SK-N-SH treated with all-trans-retinoic acid at 6 μM for 48 hours (cell line): ENCODE measurements around the gene CORO1C.

ENCODE experiments used
- ATAC-seq: fragments of 200-7000 bp; cut with Tn5 transposase; 3 replicates; pipeline ENCODE4 v1.9.1; 2020; ENCODE audit warnings: mild to moderate bottlenecking, moderate library complexity
- ARNTL ChIP-seq: fragments of 450-650 bp; formaldehyde crosslinking; IDR thresholded peaks from 2 replicates; pipeline ENCODE4 v1.5.0; 2020; ENCODE audit warnings: low read depth, mild to moderate bottlenecking, moderate library complexity, borderline replicate concordance
- BACH2 ChIP-seq: fragments of 250-450 bp; sonication (Bioruptor Pico); IDR thresholded peaks from 2 replicates; pipeline ENCODE4 v1.9.0; 2021; ENCODE audit warnings: mild to moderate bottlenecking, borderline replicate concordance
- CSDC2 ChIP-seq: fragments of 250-450 bp; sonication (Bioruptor Pico); IDR thresholded peaks from 2 replicates; pipeline ENCODE4 v1.5.0; 2020; ENCODE audit warnings: mild to moderate bottlenecking, moderate library complexity
- ESRRG ChIP-seq: fragments of 250-450 bp; sonication (Bioruptor Pico); IDR thresholded peaks from 2 replicates; pipeline ENCODE4 v1.6.1; 2021; ENCODE audit warnings: mild to moderate bottlenecking
- GLIS3 ChIP-seq: fragments of 250-450 bp; sonication (Bioruptor Pico); IDR thresholded peaks from 2 replicates; pipeline ENCODE4 v1.5.0; 2020; ENCODE audit warnings: mild to moderate bottlenecking, moderate library complexity
- ISL1 ChIP-seq: fragments of 250-450 bp; sonication (Bioruptor Pico); IDR thresholded peaks from 2 replicates; pipeline ENCODE4 v2.1.2; 2022; ENCODE audit warnings: mild to moderate bottlenecking, moderate library complexity
- PPARA ChIP-seq: fragments of 250-450 bp; sonication (Bioruptor Pico); IDR thresholded peaks from 2 replicates; pipeline ENCODE4 v1.5.0; 2020; ENCODE audit warnings: mild to moderate bottlenecking, borderline replicate concordance
- RARB ChIP-seq: fragments of 250-450 bp; sonication (Bioruptor Pico); IDR thresholded peaks from 2 replicates; pipeline ENCODE4 v1.8.0; 2021; ENCODE audit warnings: mild to moderate bottlenecking, moderate library complexity
- SNAI2 ChIP-seq: fragments of 250-450 bp; sonication (Bioruptor Pico); IDR thresholded peaks from 2 replicates; pipeline ENCODE4 v1.5.0; 2020; ENCODE audit warnings: mild to moderate bottlenecking, moderate library complexity
- TCF4 ChIP-seq: fragments of 250-450 bp; sonication (Bioruptor Pico); IDR thresholded peaks from 2 replicates; pipeline ENCODE4 v1.8.0; 2021; ENCODE audit warnings: mild to moderate bottlenecking, moderate library complexity, borderline replicate concordance
- TOX ChIP-seq: fragments of 250-450 bp; sonication (Bioruptor Pico); IDR thresholded peaks from 2 replicates; pipeline ENCODE4 v1.8.0; 2021; ENCODE audit warnings: mild to moderate bottlenecking, moderate library complexity, borderline replicate concordance
- ZC3H10 ChIP-seq: fragments of 250-450 bp; sonication (Bioruptor Pico); IDR thresholded peaks from 2 replicates; pipeline ENCODE4 v1.5.1; 2021; ENCODE audit warnings: mild to moderate bottlenecking, moderate library complexity
- ZFP3 ChIP-seq: fragments of 250-450 bp; sonication (Bioruptor Pico); IDR thresholded peaks from 2 replicates; pipeline ENCODE4 v1.5.0; 2020; ENCODE audit warnings: mild to moderate bottlenecking, moderate library complexity
- ZFP30 ChIP-seq: fragments of 450-650 bp; formaldehyde crosslinking; IDR thresholded peaks from 2 replicates; pipeline ENCODE4 v1.5.0; 2022; ENCODE audit warnings: mild to moderate bottlenecking, moderate library complexity
- ZNF565 ChIP-seq: fragments of 450-650 bp; formaldehyde crosslinking; conservative IDR thresholded peaks from 2 replicates; pipeline ENCODE4 v1.5.0; 2020; ENCODE audit warnings: low read depth, mild to moderate bottlenecking, moderate library complexity
- ZNF70 ChIP-seq: fragments of 450-650 bp; formaldehyde crosslinking; IDR thresholded peaks from 2 replicates; pipeline ENCODE4 v1.5.0; 2020; ENCODE audit warnings: mild to moderate bottlenecking, moderate library complexity
- ZNF8 ChIP-seq: fragments of 450-650 bp; formaldehyde crosslinking; IDR thresholded peaks from 2 replicates; pipeline ENCODE4 v1.5.0; 2020; ENCODE audit warnings: mild to moderate bottlenecking, moderate library complexity
- TF ChIP-seq, protein P1 (sequence below): fragments of 250-450 bp; sonication (Bioruptor Pico); IDR thresholded peaks from 2 replicates; pipeline ENCODE4 v1.8.0; 2020; ENCODE audit warnings: mild to moderate bottlenecking, moderate library complexity, borderline replicate concordance
- TF ChIP-seq, protein P2 (sequence below): fragments of 250-450 bp; sonication (Bioruptor Pico); IDR thresholded peaks from 2 replicates; pipeline ENCODE4 v1.5.0; 2020; ENCODE audit warnings: mild to moderate bottlenecking, moderate library complexity
- TF ChIP-seq, protein P3 (sequence below): fragments of 250-450 bp; sonication (Bioruptor Pico); IDR thresholded peaks from 2 replicates; pipeline ENCODE4 v1.5.1; 2021; ENCODE audit warnings: mild to moderate bottlenecking, moderate library complexity
- TF ChIP-seq, protein P4 (sequence below): fragments of 250-450 bp; sonication (Bioruptor Pico); IDR thresholded peaks from 2 replicates; pipeline ENCODE4 v1.8.0; 2021; ENCODE audit warnings: low read depth, mild to moderate bottlenecking, moderate library complexity, borderline replicate concordance
- TF ChIP-seq, protein P5 (sequence below): fragments of 250-450 bp; sonication (Bioruptor Pico); IDR thresholded peaks from 2 replicates; pipeline ENCODE4 v1.5.1; 2020; ENCODE audit warnings: low read depth, mild to moderate bottlenecking, moderate library complexity

Gene CORO1C

DNA sequence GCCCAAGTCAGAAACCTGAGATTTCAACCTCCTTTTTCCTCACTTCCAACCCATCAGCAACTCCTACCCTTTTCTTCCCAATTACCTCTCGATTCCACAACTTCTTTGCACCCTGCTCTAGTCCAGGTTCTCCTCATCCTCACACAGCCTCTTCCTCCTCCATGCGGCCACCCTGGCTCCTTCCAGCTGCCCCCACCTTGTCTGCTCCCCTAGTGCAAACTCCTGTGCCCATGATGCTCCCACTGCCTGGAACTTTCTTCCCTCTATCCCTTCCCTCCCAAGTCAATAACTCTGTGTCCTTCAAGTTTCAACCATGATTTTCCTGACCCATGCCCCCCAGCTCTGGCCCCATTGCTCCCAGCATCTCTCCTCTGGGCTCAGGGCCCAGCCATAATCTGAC, 115.0 kb downstream of the CORO1C start:
- no peak for ATAC-seq
- TF ChIP-seq CSDC2 (CRISPR knock-in tag) (no peak), ZFP30 (CRISPR knock-in tag) (no peak), ESRRG (CRISPR knock-in tag) (no peak), ZNF565 (no peak), TOX (CRISPR knock-in tag) (no peak), GLIS3 (CRISPR knock-in tag) (no peak), ARNTL (no peak), ZC3H10 (CRISPR knock-in tag) (no peak), ZNF70 (CRISPR knock-in tag) (no peak), PPARA (no peak), RARB (CRISPR knock-in tag) (no peak), TCF4 (CRISPR knock-in tag) (no peak), SNAI2 (CRISPR knock-in tag) (no peak), ZNF8 (CRISPR knock-in tag) (no peak)
- TF ChIP-seq, protein P1, sequence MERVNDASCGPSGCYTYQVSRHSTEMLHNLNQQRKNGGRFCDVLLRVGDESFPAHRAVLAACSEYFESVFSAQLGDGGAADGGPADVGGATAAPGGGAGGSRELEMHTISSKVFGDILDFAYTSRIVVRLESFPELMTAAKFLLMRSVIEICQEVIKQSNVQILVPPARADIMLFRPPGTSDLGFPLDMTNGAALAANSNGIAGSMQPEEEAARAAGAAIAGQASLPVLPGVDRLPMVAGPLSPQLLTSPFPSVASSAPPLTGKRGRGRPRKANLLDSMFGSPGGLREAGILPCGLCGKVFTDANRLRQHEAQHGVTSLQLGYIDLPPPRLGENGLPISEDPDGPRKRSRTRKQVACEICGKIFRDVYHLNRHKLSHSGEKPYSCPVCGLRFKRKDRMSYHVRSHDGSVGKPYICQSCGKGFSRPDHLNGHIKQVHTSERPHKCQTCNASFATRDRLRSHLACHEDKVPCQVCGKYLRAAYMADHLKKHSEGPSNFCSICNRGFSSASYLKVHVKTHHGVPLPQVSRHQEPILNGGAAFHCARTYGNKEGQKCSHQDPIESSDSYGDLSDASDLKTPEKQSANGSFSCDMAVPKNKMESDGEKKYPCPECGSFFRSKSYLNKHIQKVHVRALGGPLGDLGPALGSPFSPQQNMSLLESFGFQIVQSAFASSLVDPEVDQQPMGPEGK: no peak
- TF ChIP-seq, protein P2, sequence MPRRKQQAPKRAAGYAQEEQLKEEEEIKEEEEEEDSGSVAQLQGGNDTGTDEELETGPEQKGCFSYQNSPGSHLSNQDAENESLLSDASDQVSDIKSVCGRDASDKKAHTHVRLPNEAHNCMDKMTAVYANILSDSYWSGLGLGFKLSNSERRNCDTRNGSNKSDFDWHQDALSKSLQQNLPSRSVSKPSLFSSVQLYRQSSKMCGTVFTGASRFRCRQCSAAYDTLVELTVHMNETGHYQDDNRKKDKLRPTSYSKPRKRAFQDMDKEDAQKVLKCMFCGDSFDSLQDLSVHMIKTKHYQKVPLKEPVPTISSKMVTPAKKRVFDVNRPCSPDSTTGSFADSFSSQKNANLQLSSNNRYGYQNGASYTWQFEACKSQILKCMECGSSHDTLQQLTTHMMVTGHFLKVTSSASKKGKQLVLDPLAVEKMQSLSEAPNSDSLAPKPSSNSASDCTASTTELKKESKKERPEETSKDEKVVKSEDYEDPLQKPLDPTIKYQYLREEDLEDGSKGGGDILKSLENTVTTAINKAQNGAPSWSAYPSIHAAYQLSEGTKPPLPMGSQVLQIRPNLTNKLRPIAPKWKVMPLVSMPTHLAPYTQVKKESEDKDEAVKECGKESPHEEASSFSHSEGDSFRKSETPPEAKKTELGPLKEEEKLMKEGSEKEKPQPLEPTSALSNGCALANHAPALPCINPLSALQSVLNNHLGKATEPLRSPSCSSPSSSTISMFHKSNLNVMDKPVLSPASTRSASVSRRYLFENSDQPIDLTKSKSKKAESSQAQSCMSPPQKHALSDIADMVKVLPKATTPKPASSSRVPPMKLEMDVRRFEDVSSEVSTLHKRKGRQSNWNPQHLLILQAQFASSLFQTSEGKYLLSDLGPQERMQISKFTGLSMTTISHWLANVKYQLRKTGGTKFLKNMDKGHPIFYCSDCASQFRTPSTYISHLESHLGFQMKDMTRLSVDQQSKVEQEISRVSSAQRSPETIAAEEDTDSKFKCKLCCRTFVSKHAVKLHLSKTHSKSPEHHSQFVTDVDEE (CRISPR knock-in tag): no peak
- TF ChIP-seq, protein P3, sequence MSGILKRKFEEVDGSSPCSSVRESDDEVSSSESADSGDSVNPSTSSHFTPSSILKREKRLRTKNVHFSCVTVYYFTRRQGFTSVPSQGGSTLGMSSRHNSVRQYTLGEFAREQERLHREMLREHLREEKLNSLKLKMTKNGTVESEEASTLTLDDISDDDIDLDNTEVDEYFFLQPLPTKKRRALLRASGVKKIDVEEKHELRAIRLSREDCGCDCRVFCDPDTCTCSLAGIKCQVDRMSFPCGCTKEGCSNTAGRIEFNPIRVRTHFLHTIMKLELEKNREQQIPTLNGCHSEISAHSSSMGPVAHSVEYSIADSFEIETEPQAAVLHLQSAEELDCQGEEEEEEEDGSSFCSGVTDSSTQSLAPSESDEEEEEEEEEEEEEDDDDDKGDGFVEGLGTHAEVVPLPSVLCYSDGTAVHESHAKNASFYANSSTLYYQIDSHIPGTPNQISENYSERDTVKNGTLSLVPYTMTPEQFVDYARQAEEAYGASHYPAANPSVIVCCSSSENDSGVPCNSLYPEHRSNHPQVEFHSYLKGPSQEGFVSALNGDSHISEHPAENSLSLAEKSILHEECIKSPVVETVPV (CRISPR knock-in tag): no peak
- TF ChIP-seq, protein P4, sequence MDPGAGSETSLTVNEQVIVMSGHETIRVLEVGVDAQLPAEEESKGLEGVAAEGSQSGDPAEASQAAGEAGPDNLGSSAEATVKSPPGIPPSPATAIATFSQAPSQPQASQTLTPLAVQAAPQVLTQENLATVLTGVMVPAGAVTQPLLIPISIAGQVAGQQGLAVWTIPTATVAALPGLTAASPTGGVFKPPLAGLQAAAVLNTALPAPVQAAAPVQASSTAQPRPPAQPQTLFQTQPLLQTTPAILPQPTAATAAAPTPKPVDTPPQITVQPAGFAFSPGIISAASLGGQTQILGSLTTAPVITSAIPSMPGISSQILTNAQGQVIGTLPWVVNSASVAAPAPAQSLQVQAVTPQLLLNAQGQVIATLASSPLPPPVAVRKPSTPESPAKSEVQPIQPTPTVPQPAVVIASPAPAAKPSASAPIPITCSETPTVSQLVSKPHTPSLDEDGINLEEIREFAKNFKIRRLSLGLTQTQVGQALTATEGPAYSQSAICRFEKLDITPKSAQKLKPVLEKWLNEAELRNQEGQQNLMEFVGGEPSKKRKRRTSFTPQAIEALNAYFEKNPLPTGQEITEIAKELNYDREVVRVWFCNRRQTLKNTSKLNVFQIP (CRISPR knock-in tag): no peak
- TF ChIP-seq, protein P5, sequence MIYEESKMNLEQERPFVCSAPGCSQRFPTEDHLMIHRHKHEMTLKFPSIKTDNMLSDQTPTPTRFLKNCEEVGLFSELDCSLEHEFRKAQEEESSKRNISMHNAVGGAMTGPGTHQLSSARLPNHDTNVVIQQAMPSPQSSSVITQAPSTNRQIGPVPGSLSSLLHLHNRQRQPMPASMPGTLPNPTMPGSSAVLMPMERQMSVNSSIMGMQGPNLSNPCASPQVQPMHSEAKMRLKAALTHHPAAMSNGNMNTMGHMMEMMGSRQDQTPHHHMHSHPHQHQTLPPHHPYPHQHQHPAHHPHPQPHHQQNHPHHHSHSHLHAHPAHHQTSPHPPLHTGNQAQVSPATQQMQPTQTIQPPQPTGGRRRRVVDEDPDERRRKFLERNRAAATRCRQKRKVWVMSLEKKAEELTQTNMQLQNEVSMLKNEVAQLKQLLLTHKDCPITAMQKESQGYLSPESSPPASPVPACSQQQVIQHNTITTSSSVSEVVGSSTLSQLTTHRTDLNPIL (CRISPR knock-in tag): no peak

DNA sequence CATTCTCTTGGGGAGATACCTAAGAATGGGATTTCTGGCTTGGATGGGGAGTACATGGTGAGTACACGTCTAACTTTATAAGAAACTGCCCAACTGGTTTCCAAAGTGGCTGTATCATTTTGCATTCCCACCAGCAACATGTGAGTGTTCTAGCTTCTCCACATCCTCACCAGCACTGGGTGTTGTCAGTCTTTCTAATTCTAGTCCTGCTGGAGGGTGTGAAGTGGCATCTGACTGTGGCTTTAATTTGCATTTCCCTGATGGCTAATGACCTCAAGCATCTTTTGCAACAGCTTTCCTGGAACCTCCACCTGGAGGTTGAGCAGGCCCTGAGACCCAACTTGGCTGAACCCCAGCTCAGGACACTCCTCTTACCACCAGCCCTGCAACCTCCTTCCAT, 115.4 kb downstream of the CORO1C start:
- ATAC-seq: no peak
- TF ChIP-seq GLIS3 (CRISPR knock-in tag): no peak
- TF ChIP-seq, protein P1: no peak
- no peak for TF ChIP-seq PPARA
- TF ChIP-seq ZC3H10 (CRISPR knock-in tag): no peak
- no peak for TF ChIP-seq ZNF565
- TF ChIP-seq ZFP30 (CRISPR knock-in tag): no peak
- no peak for TF ChIP-seq CSDC2 (CRISPR knock-in tag)
- no peak for TF ChIP-seq BACH2 (CRISPR knock-in tag)
- TF ChIP-seq ARNTL: no peak
- TF ChIP-seq ZNF70 (CRISPR knock-in tag): no peak
- TF ChIP-seq ISL1 (CRISPR knock-in tag): no peak
- TF ChIP-seq RARB (CRISPR knock-in tag): no peak
- TF ChIP-seq, protein P4 (CRISPR knock-in tag): no peak
- TF ChIP-seq SNAI2 (CRISPR knock-in tag): no peak
- TF ChIP-seq ZFP3 (CRISPR knock-in tag): no peak
- TF ChIP-seq, protein P3 (CRISPR knock-in tag): no peak
- TF ChIP-seq, all 23 proteins: peak for 0
